ENCODE measurements around the gene ABCC6. TPM values are rescaled to one million over a fixed set of nuclear protein-coding genes. Genes with fewer than 3 reads are reported as not detected.
"Not testable (repeated sequence)": the region's sequence is repeated elsewhere in the genome, so short reads cannot be mapped to it uniquely, and the experiment has no call there.

The ABCC6 gene
- total and polyA plus RNA-seq, 10 of the 15 experiments (the other 5 are each of a cell fraction or from before 2014, with no cell fraction given): 0.05 to 0.13 (median 0.06) TPM; not detected in 5

DNA sequence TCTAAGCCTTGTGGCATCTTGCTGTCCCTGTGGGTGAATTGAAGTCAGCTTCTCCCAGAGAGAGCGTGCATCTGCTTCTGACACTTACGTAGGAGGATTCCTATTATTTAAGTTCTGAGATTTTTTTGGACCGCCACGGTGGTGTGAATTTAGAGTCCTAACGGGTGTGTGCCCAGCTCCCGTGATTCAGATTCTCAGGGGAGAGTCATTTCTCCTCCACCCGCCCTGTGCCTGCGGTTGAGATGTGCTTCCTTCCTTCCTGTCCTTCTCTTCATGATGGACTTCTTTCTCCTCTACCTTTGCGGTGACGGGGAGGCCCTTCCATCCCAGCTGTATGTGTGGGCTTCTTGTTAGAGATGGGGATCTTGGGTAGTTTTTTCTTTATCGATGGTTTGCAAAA lies 20.6 kb upstream of the ABCC6 start:
- RAD21 ChIA-PET (ENCODE audit: unreplicated experiment); H3K79me2 ChIP-seq (ENCODE audit: control insufficient read depth, insufficient read depth, low read length); FAIRE-seq; SMC1A ChIA-PET (ENCODE audit: uncharacterized antibody, unreplicated experiment); H3K4me1 ChIP-seq (ENCODE audit: control insufficient read depth, insufficient read depth, low read length); intact Hi-C loops (cut with micrococcal nuclease; ENCODE audit: unreplicated experiment); CTCF ChIA-PET; H4K20me1 ChIP-seq (ENCODE audit: control insufficient read depth, insufficient read depth); H3K9me3 ChIP-seq (replicated peaks; ENCODE audit: control insufficient read depth, insufficient read depth, low read length); H3K4me3 ChIP-seq; BruUV-seq (replicated peaks); H3K27me3 ChIP-seq (replicated peaks in 1 of 2; ENCODE audit: control insufficient read depth in 2 of 2, insufficient read depth in 2 of 2, low read length in 1 of 2); POLR2A ChIA-PET; H3K36me3 ChIP-seq (ENCODE audit: control insufficient read depth in 2 of 2, insufficient read depth in 2 of 2, low read length in 1 of 2); in situ Hi-C loops (cut with MboI); H3K27ac ChIP-seq (ENCODE audit: control insufficient read depth, insufficient read depth); ATAC-seq; H2AFZ ChIP-seq (ENCODE audit: control insufficient read depth, low read depth, low read length); H3K4me2 ChIP-seq (ENCODE audit: control insufficient read depth, insufficient read depth); H3K9ac ChIP-seq (ENCODE audit: control insufficient read depth, insufficient read depth, low read length); DNase-seq (ENCODE audit: low read depth, low spot score): not testable (repeated sequence)
- 78% methylated on average over 11 of the region's 11 CpGs for WGBS (ENCODE audit: insufficient coverage, insufficient replicate concordance, low lambda C conversion rate, missing lambda C conversion rate)

DNA sequence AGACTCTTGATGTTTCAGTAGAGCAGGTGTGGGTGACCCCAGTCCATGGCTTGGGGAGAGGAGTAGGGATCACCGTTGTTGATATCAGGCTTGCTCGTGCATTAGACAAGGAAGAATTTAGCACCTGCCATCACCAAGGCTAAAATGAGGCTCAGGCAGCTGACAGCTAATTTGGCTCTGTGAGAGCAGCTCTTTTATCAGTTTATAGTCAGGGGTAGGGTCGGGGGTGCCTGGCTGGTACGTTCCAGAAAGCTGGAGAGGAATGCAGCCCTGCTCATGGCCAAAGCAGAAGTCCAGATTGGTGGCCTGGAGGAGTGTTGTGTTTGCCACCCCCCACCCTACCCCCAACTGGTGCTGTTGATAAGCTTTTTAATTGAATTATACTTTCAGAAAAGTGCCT lies 17.4 kb upstream of the ABCC6 start:
- H3K9ac ChIP-seq (ENCODE audit: control insufficient read depth, insufficient read depth, low read length); FAIRE-seq; H4K20me1 ChIP-seq (ENCODE audit: control insufficient read depth, insufficient read depth); intact Hi-C loops (cut with micrococcal nuclease; ENCODE audit: unreplicated experiment); H3K4me2 ChIP-seq (ENCODE audit: control insufficient read depth, insufficient read depth); H3K27me3 ChIP-seq (replicated peaks in 1 of 2; ENCODE audit: control insufficient read depth in 2 of 2, insufficient read depth in 2 of 2, low read length in 1 of 2); H3K36me3 ChIP-seq (ENCODE audit: control insufficient read depth in 2 of 2, insufficient read depth in 2 of 2, low read length in 1 of 2); H3K79me2 ChIP-seq (ENCODE audit: control insufficient read depth, insufficient read depth, low read length); BruUV-seq (replicated peaks); CTCF ChIA-PET; ATAC-seq; RAD21 ChIA-PET (ENCODE audit: unreplicated experiment); H3K27ac ChIP-seq (ENCODE audit: control insufficient read depth, insufficient read depth); POLR2A ChIA-PET; SMC1A ChIA-PET (ENCODE audit: uncharacterized antibody, unreplicated experiment); H3K9me3 ChIP-seq (replicated peaks; ENCODE audit: control insufficient read depth, insufficient read depth, low read length); DNase-seq (ENCODE audit: low read depth, low spot score); in situ Hi-C loops (cut with MboI); H3K4me3 ChIP-seq; H2AFZ ChIP-seq (ENCODE audit: control insufficient read depth, low read depth, low read length); H3K4me1 ChIP-seq (ENCODE audit: control insufficient read depth, insufficient read depth, low read length): not testable (repeated sequence)
- 93% methylated on average over 4 of the region's 4 CpGs for WGBS (ENCODE audit: insufficient coverage, insufficient replicate concordance, low lambda C conversion rate, missing lambda C conversion rate)

DNA sequence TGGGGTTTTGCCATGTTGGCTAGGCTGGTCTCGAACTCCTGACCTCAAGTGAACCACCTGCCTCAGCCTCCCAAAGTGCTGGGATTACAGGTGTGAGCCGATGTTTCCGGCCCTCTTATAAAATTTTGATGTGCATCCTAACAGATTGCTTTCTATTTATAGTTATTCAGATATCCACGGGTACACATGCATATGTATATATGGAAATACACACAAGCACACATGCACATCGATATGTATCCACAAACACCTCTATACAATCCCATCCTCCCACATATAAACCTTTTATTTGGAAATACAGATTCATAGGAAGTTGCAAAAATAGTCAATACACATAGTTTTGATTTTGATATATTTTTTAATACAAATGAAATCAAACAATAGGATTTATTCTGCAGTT lies 14.4 kb upstream of the ABCC6 start:
- H3K36me3 ChIP-seq (ENCODE audit: control insufficient read depth in 2 of 2, insufficient read depth in 2 of 2, low read length in 1 of 2); intact Hi-C loops (cut with micrococcal nuclease; ENCODE audit: unreplicated experiment); H3K9ac ChIP-seq (ENCODE audit: control insufficient read depth, insufficient read depth, low read length); H3K79me2 ChIP-seq (ENCODE audit: control insufficient read depth, insufficient read depth, low read length); H3K4me3 ChIP-seq; H4K20me1 ChIP-seq (ENCODE audit: control insufficient read depth, insufficient read depth); FAIRE-seq; DNase-seq (ENCODE audit: low read depth, low spot score); POLR2A ChIA-PET; H3K27ac ChIP-seq (ENCODE audit: control insufficient read depth, insufficient read depth); BruUV-seq (replicated peaks); H3K4me2 ChIP-seq (ENCODE audit: control insufficient read depth, insufficient read depth); H3K4me1 ChIP-seq (ENCODE audit: control insufficient read depth, insufficient read depth, low read length); RAD21 ChIA-PET (ENCODE audit: unreplicated experiment); CTCF ChIA-PET; in situ Hi-C loops (cut with MboI); H2AFZ ChIP-seq (ENCODE audit: control insufficient read depth, low read depth, low read length); ATAC-seq; SMC1A ChIA-PET (ENCODE audit: uncharacterized antibody, unreplicated experiment); H3K27me3 ChIP-seq (replicated peaks in 1 of 2; ENCODE audit: control insufficient read depth in 2 of 2, insufficient read depth in 2 of 2, low read length in 1 of 2); H3K9me3 ChIP-seq (replicated peaks; ENCODE audit: control insufficient read depth, insufficient read depth, low read length): not testable (repeated sequence)
- 89% methylated on average over 4 of the region's 5 CpGs for WGBS (ENCODE audit: insufficient coverage, insufficient replicate concordance, low lambda C conversion rate, missing lambda C conversion rate)

DNA sequence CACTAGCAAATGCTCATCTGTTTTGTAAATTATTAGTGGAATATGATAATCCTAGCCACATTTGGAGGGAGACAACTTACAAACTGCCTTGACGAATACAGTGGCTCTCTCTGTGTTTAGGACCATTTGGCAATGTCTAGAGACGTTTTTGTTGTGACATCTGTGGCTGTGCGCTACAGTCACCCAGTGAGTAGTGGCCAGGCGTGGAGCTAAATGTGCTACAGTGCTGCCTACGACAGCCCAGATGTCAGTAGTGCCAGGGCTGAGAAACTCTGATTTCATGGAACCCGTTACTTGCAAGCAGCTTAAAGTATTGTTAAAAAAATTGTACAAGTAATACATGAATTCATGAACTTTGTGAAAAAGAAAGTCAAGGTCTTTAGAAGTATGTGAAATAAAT lies 13.8 kb upstream of the ABCC6 start:
- H3K9ac ChIP-seq (ENCODE audit: control insufficient read depth, insufficient read depth, low read length); H3K9me3 ChIP-seq (replicated peaks; ENCODE audit: control insufficient read depth, insufficient read depth, low read length); CTCF ChIA-PET; RAD21 ChIA-PET (ENCODE audit: unreplicated experiment); DNase-seq (ENCODE audit: low read depth, low spot score); in situ Hi-C loops (cut with MboI); H3K4me1 ChIP-seq (ENCODE audit: control insufficient read depth, insufficient read depth, low read length); BruUV-seq (replicated peaks); H4K20me1 ChIP-seq (ENCODE audit: control insufficient read depth, insufficient read depth); intact Hi-C loops (cut with micrococcal nuclease; ENCODE audit: unreplicated experiment); H3K4me3 ChIP-seq; H3K79me2 ChIP-seq (ENCODE audit: control insufficient read depth, insufficient read depth, low read length); H3K4me2 ChIP-seq (ENCODE audit: control insufficient read depth, insufficient read depth); SMC1A ChIA-PET (ENCODE audit: uncharacterized antibody, unreplicated experiment); H3K27ac ChIP-seq (ENCODE audit: control insufficient read depth, insufficient read depth); H2AFZ ChIP-seq (ENCODE audit: control insufficient read depth, low read depth, low read length); H3K27me3 ChIP-seq (replicated peaks in 1 of 2; ENCODE audit: control insufficient read depth in 2 of 2, insufficient read depth in 2 of 2, low read length in 1 of 2); H3K36me3 ChIP-seq (ENCODE audit: control insufficient read depth in 2 of 2, insufficient read depth in 2 of 2, low read length in 1 of 2); FAIRE-seq; POLR2A ChIA-PET; ATAC-seq: not testable (repeated sequence)
- WGBS (ENCODE audit: insufficient coverage, insufficient replicate concordance, low lambda C conversion rate, missing lambda C conversion rate): 92% methylated on average over 6 of the region's 6 CpGs

Data from GM12878 (cell line).